Measurements from ENCODE around the gene CCDC70. TPM values are rescaled to one million over a fixed set of nuclear protein-coding genes. Genes with fewer than 3 reads are reported as not detected.

The CCDC70 gene
- total and polyA plus RNA-seq, 7 experiments from 2014 or later, result not detected

- no peaks in the 10 kb centered on the region for H3K4me1 ChIP-seq (ENCODE audit: control insufficient read depth in 2 of 2, insufficient read depth in 2 of 2, low read length in 2 of 2)
- H3K4me1 Mint-ChIP-seq, result peaks cover 0 to 13% (median 5%) of the 10 kb centered on the region in 7 donors
- H3K27me3 Mint-ChIP-seq, result peaks cover 0 to 13% (median 0%) of the 10 kb centered on the region in 5 donors
- ATAC-seq (no peak), DNase-seq (no peak)
- no peak overlapping the region for H3K4me3 ChIP-seq (ENCODE audit: low read length)
- POLR2A ChIA-PET, result interaction anchor here (0.6 to 1.6 kb wide), 3 partner anchors 9 to 176 kb away, joined by 3 to 8 read pairs (median 3); no protein-coding TSS in a partner anchor
- no peaks in the 10 kb centered on the region for H3K9me3 Mint-ChIP-seq
- no peaks in the 10 kb centered on the region for H3K36me3 ChIP-seq (ENCODE audit: control insufficient read depth in 2 of 3, insufficient read depth in 3 of 3, low read length in 3 of 3)
- intact Hi-C loops (cut with micrococcal nuclease), result no loop called here
- H3K27ac ChIP-seq (ENCODE audit: low read depth, low read length), result no peak overlapping the region
- H3K9me3 ChIP-seq (ENCODE audit: control insufficient read depth in 2 of 3, low read length in 3 of 3), result no peaks in the 10 kb centered on the region
- no peak overlapping the region for H3K4me3 Mint-ChIP-seq
- CTCF ChIA-PET, result interaction anchor here (0.7 to 1.8 kb wide), 2 partner anchors 24 to 150 kb away, joined by 3 to 8 read pairs; no protein-coding TSS in a partner anchor
- H3K36me3 Mint-ChIP-seq, result no peaks in the 10 kb centered on the region
- no peak overlapping the region for H3K27ac Mint-ChIP-seq
- H3K27me3 ChIP-seq (ENCODE audit: control insufficient read depth in 2 of 2, insufficient read depth in 2 of 2, low read length in 2 of 2), result no peaks in the 10 kb centered on the region
Observed at GRCh38 chr13:51838240-51838846, 23.4 kb upstream of the CCDC70 start.

- Mint-ChIP-seq H3K27me3 (peaks cover 0 to 24% (median 8%) of the 10 kb centered on the region in 5 donors), H3K27ac (no peak overlapping the region), H3K9me3 (no peaks in the 10 kb centered on the region), H3K4me3 (no peak overlapping the region), H3K36me3 (no peaks in the 10 kb centered on the region), H3K4me1 (peaks cover 1 to 17% (median 8%) of the 10 kb centered on the region in 7 donors)
- no peaks in the 10 kb centered on the region for H3K27me3 ChIP-seq (ENCODE audit: control insufficient read depth in 2 of 2, insufficient read depth in 2 of 2, low read length in 2 of 2)
- DNase-seq (no peak), ATAC-seq (no peak)
- no peak overlapping the region for H3K4me3 ChIP-seq (ENCODE audit: low read length)
- H3K36me3 ChIP-seq (ENCODE audit: control insufficient read depth in 2 of 3, insufficient read depth in 3 of 3, low read length in 3 of 3), result no peaks in the 10 kb centered on the region
- intact Hi-C loops (cut with micrococcal nuclease), result no loop called here
- H3K9me3 ChIP-seq (ENCODE audit: control insufficient read depth in 2 of 3, low read length in 3 of 3), result no peaks in the 10 kb centered on the region
- peaks cover 0 to 2% of the 10 kb centered on the region in 2 donors for H3K4me1 ChIP-seq (ENCODE audit: control insufficient read depth in 2 of 2, insufficient read depth in 2 of 2, low read length in 2 of 2)
- POLR2A ChIA-PET, result interaction anchor here (0.6 kb wide), 1 partner anchor 111 kb away, joined by 3 read pairs; no protein-coding TSS in a partner anchor
- H3K27ac ChIP-seq (ENCODE audit: low read depth, low read length), result no peak overlapping the region
- CTCF ChIA-PET, result no interaction called here
Observed at GRCh38 chr13:51839711-51840540, 21.8 kb upstream of the CCDC70 start.

GRCh38 chr13:51840917-51841316, 20.9 kb upstream of the CCDC70 start:
- no peak overlapping the region for H3K4me3 ChIP-seq (ENCODE audit: low read length)
- H3K27me3 Mint-ChIP-seq, result peaks cover 0 to 24% (median 11%) of the 10 kb centered on the region in 5 donors
- no peak overlapping the region for H3K27ac ChIP-seq (ENCODE audit: low read depth, low read length)
- ATAC-seq (no peak), DNase-seq (no peak)
- H3K4me1 ChIP-seq (ENCODE audit: control insufficient read depth in 2 of 2, insufficient read depth in 2 of 2, low read length in 2 of 2), result peaks cover 0 to 6% of the 10 kb centered on the region in 2 donors
- no peaks in the 10 kb centered on the region for H3K36me3 ChIP-seq (ENCODE audit: control insufficient read depth in 2 of 3, insufficient read depth in 3 of 3, low read length in 3 of 3)
- H3K9me3 ChIP-seq (ENCODE audit: control insufficient read depth in 2 of 3, low read length in 3 of 3), result no peaks in the 10 kb centered on the region
- no peak overlapping the region for H3K27ac Mint-ChIP-seq
- no peak overlapping the region for H3K4me3 Mint-ChIP-seq
- ChIA-PET CTCF (interaction anchor here (0.6 to 1.3 kb wide), 3 partner anchors 11 to 405 kb away, joined by 3 read pairs; no protein-coding TSS in a partner anchor), POLR2A (no interaction called here)
- no peaks in the 10 kb centered on the region for H3K27me3 ChIP-seq (ENCODE audit: control insufficient read depth in 2 of 2, insufficient read depth in 2 of 2, low read length in 2 of 2)
- intact Hi-C loops (cut with micrococcal nuclease), result no loop called here
- H3K9me3 Mint-ChIP-seq, result no peaks in the 10 kb centered on the region
- H3K36me3 Mint-ChIP-seq, result no peaks in the 10 kb centered on the region
- H3K4me1 Mint-ChIP-seq, result peaks cover 5 to 23% (median 11%) of the 10 kb centered on the region in 7 donors

- H3K36me3 Mint-ChIP-seq, result no peaks in the 10 kb centered on the region
- no peak overlapping the region for H3K4me3 Mint-ChIP-seq
- no peaks in the 10 kb centered on the region for H3K9me3 Mint-ChIP-seq
- ChIA-PET CTCF (interaction anchor here (0.6 to 1.8 kb wide), 5 partner anchors 12 to 407 kb away, joined by 3 to 7 read pairs (median 3); no protein-coding TSS in a partner anchor), POLR2A (interaction anchor here (0.6 to 1.4 kb wide), 4 partner anchors 16 to 1895 kb away, joined by 3 to 4 read pairs (median 4); no protein-coding TSS in a partner anchor)
- no peaks in the 10 kb centered on the region for H3K36me3 ChIP-seq (ENCODE audit: control insufficient read depth in 2 of 3, insufficient read depth in 3 of 3, low read length in 3 of 3)
- ATAC-seq (no peak), DNase-seq (no peak)
- H3K9me3 ChIP-seq (ENCODE audit: control insufficient read depth in 2 of 3, low read length in 3 of 3), result no peaks in the 10 kb centered on the region
- peaks cover 0 to 24% (median 11%) of the 10 kb centered on the region in 5 donors for H3K27me3 Mint-ChIP-seq
- H3K27ac ChIP-seq (ENCODE audit: low read depth, low read length), result no peak overlapping the region
- no peaks in the 10 kb centered on the region for H3K27me3 ChIP-seq (ENCODE audit: control insufficient read depth in 2 of 2, insufficient read depth in 2 of 2, low read length in 2 of 2)
- intact Hi-C loops (cut with micrococcal nuclease), result no loop called here
- peaks cover 2 to 18% (median 10%) of the 10 kb centered on the region in 7 donors for H3K4me1 Mint-ChIP-seq
- H3K4me3 ChIP-seq (ENCODE audit: low read length), result no peak overlapping the region
- H3K27ac Mint-ChIP-seq, result no peak overlapping the region
- H3K4me1 ChIP-seq (ENCODE audit: control insufficient read depth in 2 of 2, insufficient read depth in 2 of 2, low read length in 2 of 2), result peaks cover 0 to 6% of the 10 kb centered on the region in 2 donors
Observed at GRCh38 chr13:51841732-51842131, 20.0 kb upstream of the CCDC70 start.

GRCh38 chr13:51843529-51843928, 18.2 kb upstream of the CCDC70 start:
- no peak for ATAC-seq
- Mint-ChIP-seq H3K36me3 (no peaks in the 10 kb centered on the region), H3K27me3 (peaks cover 0 to 24% (median 11%) of the 10 kb centered on the region in 5 donors), H3K4me1 (peaks cover 0 to 10% (median 7%) of the 10 kb centered on the region in 7 donors), H3K9me3 (no peaks in the 10 kb centered on the region), H3K4me3 (no peak overlapping the region), H3K27ac (peak overlapping the region in 1 of 9 donors; percentile 27)
- Histone ChIP-seq H3K9me3 (ENCODE audit: control insufficient read depth in 2 of 3, low read length in 3 of 3) (no peaks in the 10 kb centered on the region), H3K4me1 (ENCODE audit: control insufficient read depth in 2 of 2, insufficient read depth in 2 of 2, low read length in 2 of 2) (peaks cover 0 to 6% of the 10 kb centered on the region in 2 donors), H3K4me3 (ENCODE audit: low read length) (no peak overlapping the region), H3K27me3 (ENCODE audit: control insufficient read depth in 2 of 2, insufficient read depth in 2 of 2, low read length in 2 of 2) (no peaks in the 10 kb centered on the region), H3K27ac (ENCODE audit: low read depth, low read length) (no peak overlapping the region), H3K36me3 (ENCODE audit: control insufficient read depth in 2 of 3, insufficient read depth in 3 of 3, low read length in 3 of 3) (no peaks in the 10 kb centered on the region)
- CTCF ChIA-PET, result interaction anchor here (0.7 to 3.3 kb wide), 3 partner anchors 28 to 353 kb away, joined by 3 to 15 read pairs (median 3); partner anchors contain the start of gene NEK5
- intact Hi-C loops (cut with micrococcal nuclease), result no loop called here
- DNase-seq, result no peak
- POLR2A ChIA-PET, result no interaction called here

GRCh38 chr13:51844862-51845573, 16.8 kb upstream of the CCDC70 start, which contains the start of gene TMEM272:
Gene TMEM272 (minus strand): TSS chr13:51845177. CDS start chr13:51838530, 6,647 bp downstream.
- ChIA-PET CTCF (interaction anchor here (0.6 to 3.3 kb wide), 3 partner anchors 29 to 283 kb away, joined by 3 to 15 read pairs (median 3); no protein-coding TSS in a partner anchor), POLR2A (interaction anchor here (1.1 kb wide), 1 partner anchor 26 kb away, joined by 3 read pairs; no protein-coding TSS in a partner anchor)
- peak within 1 kb of the TSS in 8 of 10 donors; percentile 19 to 75 (median 58) for H3K4me3 Mint-ChIP-seq
- no peaks in the 10 kb centered on the region for H3K9me3 Mint-ChIP-seq
- intact Hi-C loops (cut with micrococcal nuclease), result loop anchor here (1.0 to 2.0 kb wide), 3 partner anchors 18 to 356 kb away; no protein-coding TSS in a partner anchor
- no peak within 1 kb of the TSS for H3K4me3 ChIP-seq (ENCODE audit: low read length)
- H3K27me3 ChIP-seq (ENCODE audit: control insufficient read depth in 2 of 2, insufficient read depth in 2 of 2, low read length in 2 of 2), result no peaks in the 10 kb centered on the region
- H3K9me3 ChIP-seq (ENCODE audit: control insufficient read depth in 2 of 3, low read length in 3 of 3), result no peaks in the 10 kb centered on the region
- peaks cover 0 to 6% of the 10 kb centered on the region in 2 donors for H3K4me1 ChIP-seq (ENCODE audit: control insufficient read depth in 2 of 2, insufficient read depth in 2 of 2, low read length in 2 of 2)
- H3K27ac Mint-ChIP-seq, result no peak within 1 kb of the TSS
- peak in 8 of 9 donors; percentile 26 to 69 (median 42) for DNase-seq
- no peaks in the 10 kb centered on the region for H3K36me3 Mint-ChIP-seq
- no peak within 1 kb of the TSS for H3K27ac ChIP-seq (ENCODE audit: low read depth, low read length)
- peaks cover 0 to 24% (median 11%) of the 10 kb centered on the region in 5 donors for H3K27me3 Mint-ChIP-seq
- peak; percentile 88 for ATAC-seq
- H3K36me3 ChIP-seq (ENCODE audit: control insufficient read depth in 2 of 3, insufficient read depth in 3 of 3, low read length in 3 of 3), result no peaks in the 10 kb centered on the region
- H3K4me1 Mint-ChIP-seq, result peaks cover 0 to 12% (median 7%) of the 10 kb centered on the region in 7 donors
